ENCODE data around the gene KLHL14.
"Not testable (repeated sequence)": the region's sequence is repeated elsewhere in the genome, so short reads cannot be mapped to it uniquely, and the experiment has no call there.

Gene KLHL14

GRCh38 chr18:32670727-32671126, 102.1 kb downstream of the KLHL14 start:
- no peak for DNase-seq (ENCODE audit: extremely low spot score)
- TF ChIP-seq TARDBP (IDR thresholded peaks at IDR 0.05) (no peak), NFRKB (IDR thresholded peaks at IDR 0.05) (no peak), FOXA1 (IDR thresholded peaks at IDR 0.05) (no peak), PKNOX1 (IDR thresholded peaks at IDR 0.05) (no peak), FOXM1 (IDR thresholded peaks at IDR 0.05; ENCODE audit: borderline replicate concordance) (no peak), LEF1 (IDR thresholded peaks at IDR 0.05; ENCODE audit: borderline replicate concordance) (no peak), HDGF (IDR thresholded peaks at IDR 0.05; ENCODE audit: borderline replicate concordance) (no peak), ELF4 (IDR thresholded peaks at IDR 0.05) (no peak), CTBP1 (IDR thresholded peaks at IDR 0.05; ENCODE audit: borderline replicate concordance) (no peak), ZNF384 (IDR thresholded peaks at IDR 0.05) (no peak), FOXK2 (IDR thresholded peaks at IDR 0.05) (no peak), BHLHE40 (IDR thresholded peaks at IDR 0.05; ENCODE audit: borderline replicate concordance) (no peak), L3MBTL2 (conservative IDR thresholded peaks at IDR 0.05) (no peak), SUZ12 (IDR thresholded peaks at IDR 0.05) (no peak), SP1 (IDR thresholded peaks at IDR 0.05) (no peak), ARNT (IDR thresholded peaks at IDR 0.05) (no peak)
- ChIA-PET CTCF (no interaction called here), POLR2A (no interaction called here)

- peak; percentile 39 for DNase-seq (ENCODE audit: extremely low spot score)
- CTCF ChIA-PET, result no interaction called here
- POLR2A ChIA-PET, result no interaction called here
- no peak for TF ChIP-seq FOXM1 (IDR thresholded peaks at IDR 0.05; ENCODE audit: borderline replicate concordance)
- no peak for TF ChIP-seq NFRKB (IDR thresholded peaks at IDR 0.05)
These were observed 103.2 kb downstream of the KLHL14 start for GRCh38 chr18:32669549-32670165.

GRCh38 chr18:32668956-32669355, 103.9 kb downstream of the KLHL14 start:
- CTCF ChIA-PET, result no interaction called here
- POLR2A ChIA-PET, result no interaction called here

GRCh38 chr18:32661486-32662299, 111.1 kb downstream of the KLHL14 start:
- DNase-seq (ENCODE audit: extremely low spot score), result no peak
- TF ChIP-seq LEF1 (IDR thresholded peaks at IDR 0.05; ENCODE audit: borderline replicate concordance) (no peak), NFRKB (IDR thresholded peaks at IDR 0.05) (no peak), CTBP1 (IDR thresholded peaks at IDR 0.05; ENCODE audit: borderline replicate concordance) (no peak), L3MBTL2 (conservative IDR thresholded peaks at IDR 0.05) (no peak), SUZ12 (IDR thresholded peaks at IDR 0.05) (no peak), FOXM1 (IDR thresholded peaks at IDR 0.05; ENCODE audit: borderline replicate concordance) (no peak), TARDBP (IDR thresholded peaks at IDR 0.05) (no peak), BHLHE40 (IDR thresholded peaks at IDR 0.05; ENCODE audit: borderline replicate concordance) (no peak), SP1 (IDR thresholded peaks at IDR 0.05) (no peak), HDGF (IDR thresholded peaks at IDR 0.05; ENCODE audit: borderline replicate concordance) (no peak), ZNF384 (IDR thresholded peaks at IDR 0.05) (no peak), FOXA1 (IDR thresholded peaks at IDR 0.05) (no peak), FOXK2 (IDR thresholded peaks at IDR 0.05) (no peak)
- ChIA-PET CTCF (no interaction called here), POLR2A (interaction anchor here (0.6 kb wide), 1 partner anchor 487 kb away, joined by 3 read pairs; no protein-coding TSS in a partner anchor)

More at GRCh38 chr18:32668956-32669355, 103.9 kb downstream of the KLHL14 start:
- DNase-seq (ENCODE audit: extremely low spot score), result no peak
- no peak for TF ChIP-seq FOXM1 (IDR thresholded peaks at IDR 0.05; ENCODE audit: borderline replicate concordance)

GRCh38 chr18:32654507-32654906, 118.3 kb downstream of the KLHL14 start:
- CTCF ChIA-PET; POLR2A ChIA-PET; DNase-seq (ENCODE audit: extremely low spot score): not testable (repeated sequence)

GRCh38 chr18:32637659-32638058, 135.2 kb downstream of the KLHL14 start:
- DNase-seq (ENCODE audit: extremely low spot score); POLR2A ChIA-PET; CTCF ChIA-PET: not testable (repeated sequence)

GRCh38 chr18:32637226-32637625, 135.6 kb downstream of the KLHL14 start:
- no peak for DNase-seq (ENCODE audit: extremely low spot score)

More at GRCh38 chr18:32637226-32637625, 135.6 kb downstream of the KLHL14 start:
- ChIA-PET POLR2A (no interaction called here), CTCF (no interaction called here)
- no peak for TF ChIP-seq PKNOX1 (IDR thresholded peaks at IDR 0.05)
- TF ChIP-seq SP1 (IDR thresholded peaks at IDR 0.05), result no peak

Data from HEK293T (cell line).